Activated CD4-positive, alpha-beta T cell treated with anti-CD3 and anti-CD28 coated beads, Interleukin-2, amount 10 ng/mL, durations not matched to agents 7 days and 5 days (primary cell): Measurements from ENCODE around the gene SLC40A1. TPM values are rescaled to one million over a fixed set of nuclear protein-coding genes. Genes with fewer than 3 reads are reported as not detected.

ENCODE experiments used
- CTCF ChIA-PET: fragments of 350-600 bp; sonication (Branson Sonifier 250); formaldehyde crosslinking; loops from one replicate; lab custom pipeline; 2021; ENCODE audit warnings: antibody characterized with exemption; lab: Charles Lee
- POLR2A ChIA-PET: fragments of 350-600 bp; sonication (Branson Sonifier 250); formaldehyde crosslinking; loops from one replicate; lab custom pipeline; 2021; ENCODE audit warnings: antibody characterized with exemption; lab: Charles Lee
- DNase-seq: peaks from one replicate; pipeline ENCODE4 v3.0.0-alpha.2; 2020
- H3K27ac Mint-ChIP-seq: one replicate; pipeline ENCODE4 v1.8.0; 2021; ENCODE audit warnings: mild to moderate bottlenecking, moderate library complexity, mixed read lengths
- H3K27me3 Mint-ChIP-seq: one replicate; pipeline ENCODE4 v1.8.0; 2021; ENCODE audit warnings: mixed read lengths
- H3K36me3 Mint-ChIP-seq: one replicate; pipeline ENCODE4 v1.8.0; 2021; ENCODE audit warnings: low read depth, mixed read lengths
- H3K4me1 Mint-ChIP-seq: one replicate; pipeline ENCODE4 v1.8.0; 2021; ENCODE audit warnings: mixed read lengths
- H3K4me3 Mint-ChIP-seq: one replicate; pipeline ENCODE4 v1.8.0; 2021; ENCODE audit warnings: mild to moderate bottlenecking, moderate library complexity, mixed read lengths
- H3K9me3 Mint-ChIP-seq: one replicate; pipeline ENCODE4 v1.8.0; 2021; ENCODE audit warnings: mixed read lengths
- total RNA-seq, 2 experiments: library from RNA; stranded (reverse); gene quantifications; one replicate each; pipeline ENCODE4 v1.2.3, GENCODE V29; 2021

SLC40A1 gene
- total RNA-seq, 2 experiments from 2014 or later, result 2.6 to 3.2 TPM

- POLR2A ChIA-PET, result no interaction called here
- Mint-ChIP-seq H3K4me3 (no peak overlapping the region), H3K36me3 (no peaks in the 10 kb centered on the region), H3K4me1 (no peaks in the 10 kb centered on the region), H3K9me3 (no peaks in the 10 kb centered on the region), H3K27ac (no peak overlapping the region), H3K27me3 (no peaks in the 10 kb centered on the region)
- DNase-seq, result no peak
- CTCF ChIA-PET, result no interaction called here
Observed at GRCh38 chr2:189522435-189523151, 58.0 kb downstream of the SLC40A1 start.

- POLR2A ChIA-PET, result no interaction called here
- no peak for DNase-seq
- CTCF ChIA-PET, result interaction anchor here (0.6 kb wide), 1 partner anchor 1277 kb away, joined by 6 read pairs; no protein-coding TSS in a partner anchor
- Mint-ChIP-seq H3K36me3 (no peaks in the 10 kb centered on the region), H3K27me3 (peaks cover 4% of the 10 kb centered on the region), H3K4me3 (no peak overlapping the region), H3K27ac (no peak overlapping the region), H3K9me3 (peaks cover 4% of the 10 kb centered on the region), H3K4me1 (no peaks in the 10 kb centered on the region)
Observed at GRCh38 chr2:189521699-189522434, 58.7 kb downstream of the SLC40A1 start.

- no peaks in the 10 kb centered on the region for H3K4me1 Mint-ChIP-seq
- H3K27me3 Mint-ChIP-seq, result peaks cover 4% of the 10 kb centered on the region
- H3K27ac Mint-ChIP-seq, result no peak overlapping the region
- no peak for DNase-seq
- H3K36me3 Mint-ChIP-seq, result no peaks in the 10 kb centered on the region
- ChIA-PET POLR2A (no interaction called here), CTCF (interaction anchor here (1.2 kb wide), 1 partner anchor 13 kb away, joined by 3 read pairs; no protein-coding TSS in a partner anchor)
- H3K9me3 Mint-ChIP-seq, result peaks cover 4% of the 10 kb centered on the region
- no peak overlapping the region for H3K4me3 Mint-ChIP-seq
Observed at GRCh38 chr2:189519631-189520387, 60.8 kb downstream of the SLC40A1 start.

GRCh38 chr2:189517847-189518535, 62.6 kb downstream of the SLC40A1 start:
- Mint-ChIP-seq H3K4me1 (no peaks in the 10 kb centered on the region), H3K9me3 (peaks cover 4% of the 10 kb centered on the region), H3K36me3 (no peaks in the 10 kb centered on the region), H3K27ac (no peak overlapping the region), H3K4me3 (no peak overlapping the region), H3K27me3 (peaks cover 4% of the 10 kb centered on the region)
- ChIA-PET POLR2A (no interaction called here), CTCF (no interaction called here)
- DNase-seq, result no peak

GRCh38 chr2:189516546-189516945, 64.0 kb downstream of the SLC40A1 start:
- Mint-ChIP-seq H3K4me3 (no peak overlapping the region), H3K9me3 (peaks cover 4% of the 10 kb centered on the region), H3K4me1 (no peaks in the 10 kb centered on the region), H3K27ac (no peak overlapping the region), H3K36me3 (no peaks in the 10 kb centered on the region), H3K27me3 (peaks cover 5% of the 10 kb centered on the region)
- POLR2A ChIA-PET, result interaction anchor here (0.6 kb wide), 1 partner anchor 52 kb away, joined by 4 read pairs; no protein-coding TSS in a partner anchor
- CTCF ChIA-PET, result no interaction called here
- no peak for DNase-seq

- H3K4me3 Mint-ChIP-seq, result no peak overlapping the region
- CTCF ChIA-PET, result no interaction called here
- H3K27me3 Mint-ChIP-seq, result peaks cover 6% of the 10 kb centered on the region
- no peaks in the 10 kb centered on the region for H3K4me1 Mint-ChIP-seq
- H3K27ac Mint-ChIP-seq, result no peak overlapping the region
- H3K36me3 Mint-ChIP-seq, result no peaks in the 10 kb centered on the region
- POLR2A ChIA-PET, result no interaction called here
- DNase-seq, result no peak
- peaks cover 4% of the 10 kb centered on the region for H3K9me3 Mint-ChIP-seq
Observed at GRCh38 chr2:189515264-189515663, 65.3 kb downstream of the SLC40A1 start.

- CTCF ChIA-PET, result no interaction called here
- POLR2A ChIA-PET, result no interaction called here
- Mint-ChIP-seq H3K4me1 (no peaks in the 10 kb centered on the region), H3K36me3 (no peaks in the 10 kb centered on the region), H3K9me3 (peaks cover 4% of the 10 kb centered on the region), H3K27ac (no peak overlapping the region), H3K27me3 (peaks cover 6% of the 10 kb centered on the region), H3K4me3 (no peak overlapping the region)
- no peak for DNase-seq
Observed at GRCh38 chr2:189514104-189514503, 66.5 kb downstream of the SLC40A1 start.

GRCh38 chr2:189512879-189513278, 67.7 kb downstream of the SLC40A1 start:
- Mint-ChIP-seq H3K27ac (no peak overlapping the region), H3K4me3 (no peak overlapping the region), H3K27me3 (peaks cover 6% of the 10 kb centered on the region), H3K9me3 (peaks cover 7% of the 10 kb centered on the region), H3K4me1 (no peaks in the 10 kb centered on the region), H3K36me3 (no peaks in the 10 kb centered on the region)
- no peak for DNase-seq
- POLR2A ChIA-PET, result no interaction called here
- CTCF ChIA-PET, result no interaction called here

- H3K36me3 Mint-ChIP-seq, result no peaks in the 10 kb centered on the region
- ChIA-PET POLR2A (no interaction called here), CTCF (no interaction called here)
- H3K9me3 Mint-ChIP-seq, result peaks cover 3% of the 10 kb centered on the region
- no peak for DNase-seq
- no peaks in the 10 kb centered on the region for H3K4me1 Mint-ChIP-seq
- H3K27me3 Mint-ChIP-seq, result peaks cover 2% of the 10 kb centered on the region
- no peak overlapping the region for H3K27ac Mint-ChIP-seq
- no peak overlapping the region for H3K4me3 Mint-ChIP-seq
Observed at GRCh38 chr2:189511960-189512319, 68.6 kb downstream of the SLC40A1 start.

- Mint-ChIP-seq H3K4me1 (no peaks in the 10 kb centered on the region), H3K27me3 (peaks cover 2% of the 10 kb centered on the region), H3K4me3 (no peak overlapping the region), H3K27ac (no peak overlapping the region), H3K36me3 (no peaks in the 10 kb centered on the region), H3K9me3 (peaks cover 3% of the 10 kb centered on the region)
- ChIA-PET CTCF (no interaction called here), POLR2A (no interaction called here)
- no peak for DNase-seq
Observed at GRCh38 chr2:189511210-189511959, 69.2 kb downstream of the SLC40A1 start.
